ENCODE data around the gene TNIK. TPM values are rescaled to one million over a fixed set of nuclear protein-coding genes. Genes with fewer than 3 reads are reported as not detected.

Gene TNIK
- polyA plus RNA-seq, 1 of the 3 experiments (the other 2 are of a cell fraction), result 19.4 TPM

DNA sequence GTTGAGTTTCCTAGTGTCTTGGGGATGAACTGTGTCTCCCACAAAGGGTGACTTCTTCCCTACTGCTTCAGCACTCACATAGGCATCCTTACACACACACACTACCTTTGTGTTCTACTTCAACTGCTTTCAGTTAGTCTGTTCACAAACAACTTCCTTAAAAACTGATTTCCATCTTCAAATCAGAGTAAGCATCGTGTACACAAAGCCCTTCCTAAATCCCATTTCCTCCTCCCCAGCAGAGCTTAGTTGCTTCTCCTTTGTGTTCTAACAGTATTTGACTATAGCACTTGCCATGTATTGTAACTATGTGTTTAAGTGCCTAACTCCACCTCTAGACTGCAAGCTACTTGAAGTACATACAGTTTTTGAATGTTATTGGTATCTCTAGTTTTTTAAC is 71.7 kb downstream of the TNIK start:
- 68% methylated on average over 1 of the region's 1 CpG for WGBS (ENCODE audit: low lambda C conversion rate)
- no peaks in the 10 kb centered on the region for H3K9me2 ChIP-seq
- H4K20me1 ChIP-seq (ENCODE audit: insufficient read depth), result no peaks in the 10 kb centered on the region
- H3F3A ChIP-seq (replicated peaks; ENCODE audit: insufficient read depth), result peaks cover 23% of the 10 kb centered on the region
- no peak overlapping the region for H3K27ac ChIP-seq (ENCODE audit: low read depth in 2 of 2, low read length in 1 of 2)
- no peaks in the 10 kb centered on the region for H3K27me3 ChIP-seq (ENCODE audit: insufficient read depth)
- H3K4me3 ChIP-seq (ENCODE audit: low read depth in 2 of 2, low read length in 1 of 2), result no peak overlapping the region
- H3K36me3 ChIP-seq (replicated peaks in 1 of 2; ENCODE audit: control insufficient read depth in 1 of 2, insufficient read depth in 2 of 2, low read length in 1 of 2), result peaks cover 0 to 15% of the 10 kb centered on the region in 2 experiments
- H3K4me2 ChIP-seq, result no peak overlapping the region
- TF ChIP-seq GATA2 (CRISPR knock-in tag; IDR thresholded peaks at IDR 0.05) (no peak), SIN3A (IDR thresholded peaks at IDR 0.05; ENCODE audit: borderline replicate concordance, low read depth, low read length) (no peak), MEF2A (IDR thresholded peaks at IDR 0.05; ENCODE audit: borderline replicate concordance, low read depth) (no peak), YY1 (IDR thresholded peaks at IDR 0.05; ENCODE audit: low read depth) (no peak), PBX3 (IDR thresholded peaks at IDR 0.05) (no peak), RXRA (IDR thresholded peaks at IDR 0.05; ENCODE audit: borderline replicate concordance, low read depth) (no peak), USF2 (IDR thresholded peaks at IDR 0.05; ENCODE audit: borderline replicate concordance, low read depth, low read length) (no peak), SMC3 (IDR thresholded peaks at IDR 0.05; ENCODE audit: low read depth, low read length) (no peak), RAD21 (IDR thresholded peaks at IDR 0.05; ENCODE audit: low read length) (no peak), JUND (IDR thresholded peaks at IDR 0.05) (no peak), CHD2 (IDR thresholded peaks at IDR 0.05; ENCODE audit: low read length, partially characterized antibody) (no peak)
- TF ChIP-seq, protein P1, sequence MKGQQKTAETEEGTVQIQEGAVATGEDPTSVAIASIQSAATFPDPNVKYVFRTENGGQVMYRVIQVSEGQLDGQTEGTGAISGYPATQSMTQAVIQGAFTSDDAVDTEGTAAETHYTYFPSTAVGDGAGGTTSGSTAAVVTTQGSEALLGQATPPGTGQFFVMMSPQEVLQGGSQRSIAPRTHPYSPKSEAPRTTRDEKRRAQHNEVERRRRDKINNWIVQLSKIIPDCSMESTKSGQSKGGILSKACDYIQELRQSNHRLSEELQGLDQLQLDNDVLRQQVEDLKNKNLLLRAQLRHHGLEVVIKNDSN (IDR thresholded peaks at IDR 0.05; ENCODE audit: borderline replicate concordance, low read depth), result no peak
- TF ChIP-seq, protein P2, sequence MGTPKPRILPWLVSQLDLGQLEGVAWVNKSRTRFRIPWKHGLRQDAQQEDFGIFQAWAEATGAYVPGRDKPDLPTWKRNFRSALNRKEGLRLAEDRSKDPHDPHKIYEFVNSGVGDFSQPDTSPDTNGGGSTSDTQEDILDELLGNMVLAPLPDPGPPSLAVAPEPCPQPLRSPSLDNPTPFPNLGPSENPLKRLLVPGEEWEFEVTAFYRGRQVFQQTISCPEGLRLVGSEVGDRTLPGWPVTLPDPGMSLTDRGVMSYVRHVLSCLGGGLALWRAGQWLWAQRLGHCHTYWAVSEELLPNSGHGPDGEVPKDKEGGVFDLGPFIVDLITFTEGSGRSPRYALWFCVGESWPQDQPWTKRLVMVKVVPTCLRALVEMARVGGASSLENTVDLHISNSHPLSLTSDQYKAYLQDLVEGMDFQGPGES (IDR thresholded peaks at IDR 0.05; ENCODE audit: low read depth, low read length), result no peak
- peaks cover 82% of the 10 kb centered on the region for H3K79me2 ChIP-seq (ENCODE audit: insufficient read depth)
- H3K9me3 ChIP-seq, result no peaks in the 10 kb centered on the region; the same call in 1 of the 2 replicates
- no peak overlapping the region for H3K9ac ChIP-seq
- POLR2A ChIA-PET, result no interaction called here
- no peak for DNase-seq
- CTCF ChIA-PET, result interaction anchor here (1.4 kb wide), 1 partner anchor 14 kb away, joined by 3 read pairs; no protein-coding TSS in a partner anchor
- H3K4me1 ChIP-seq (ENCODE audit: control insufficient read depth in 1 of 2, insufficient read depth in 2 of 2, low read depth in 1 of 2, low read length in 1 of 2), result peaks cover 4 to 18% of the 10 kb centered on the region in 2 experiments
- H2AFZ ChIP-seq (ENCODE audit: low read depth), result no peak overlapping the region

GRCh38 chr3:171387062-171387461 is 73.1 kb downstream of the TNIK start:
- no peak overlapping the region for H3K4me2 ChIP-seq
- H3F3A ChIP-seq (replicated peaks; ENCODE audit: insufficient read depth), result peaks cover 19% of the 10 kb centered on the region
- no peaks in the 10 kb centered on the region for H3K27me3 ChIP-seq (ENCODE audit: insufficient read depth)
- no peak overlapping the region for H2AFZ ChIP-seq (ENCODE audit: low read depth)
- no peak overlapping the region for H3K9ac ChIP-seq
- peaks cover 0 to 24% of the 10 kb centered on the region in 2 experiments for H3K4me1 ChIP-seq (ENCODE audit: control insufficient read depth in 1 of 2, insufficient read depth in 2 of 2, low read depth in 1 of 2, low read length in 1 of 2)
- no peak overlapping the region for H3K4me3 ChIP-seq (ENCODE audit: low read depth in 2 of 2, low read length in 1 of 2)
- peaks cover 0 to 14% of the 10 kb centered on the region in 2 experiments for H3K36me3 ChIP-seq (replicated peaks in 1 of 2; ENCODE audit: control insufficient read depth in 1 of 2, insufficient read depth in 2 of 2, low read length in 1 of 2)
- POLR2A ChIA-PET, result no interaction called here
- H3K27ac ChIP-seq (ENCODE audit: low read depth in 2 of 2, low read length in 1 of 2), result 0 out of 4 replicates have a peak overlapping the region, but pooled peaks of 1 of the 2 experiments have one; percentile 2
- no peaks in the 10 kb centered on the region; the same call in 1 of the 2 replicates for H3K9me3 ChIP-seq
- H3K79me2 ChIP-seq (ENCODE audit: insufficient read depth), result peaks cover 81% of the 10 kb centered on the region
- no peak for DNase-seq
- no peaks in the 10 kb centered on the region for H4K20me1 ChIP-seq (ENCODE audit: insufficient read depth)
- no peaks in the 10 kb centered on the region for H3K9me2 ChIP-seq
- CTCF ChIA-PET, result no interaction called here
- TF ChIP-seq, protein P3, sequence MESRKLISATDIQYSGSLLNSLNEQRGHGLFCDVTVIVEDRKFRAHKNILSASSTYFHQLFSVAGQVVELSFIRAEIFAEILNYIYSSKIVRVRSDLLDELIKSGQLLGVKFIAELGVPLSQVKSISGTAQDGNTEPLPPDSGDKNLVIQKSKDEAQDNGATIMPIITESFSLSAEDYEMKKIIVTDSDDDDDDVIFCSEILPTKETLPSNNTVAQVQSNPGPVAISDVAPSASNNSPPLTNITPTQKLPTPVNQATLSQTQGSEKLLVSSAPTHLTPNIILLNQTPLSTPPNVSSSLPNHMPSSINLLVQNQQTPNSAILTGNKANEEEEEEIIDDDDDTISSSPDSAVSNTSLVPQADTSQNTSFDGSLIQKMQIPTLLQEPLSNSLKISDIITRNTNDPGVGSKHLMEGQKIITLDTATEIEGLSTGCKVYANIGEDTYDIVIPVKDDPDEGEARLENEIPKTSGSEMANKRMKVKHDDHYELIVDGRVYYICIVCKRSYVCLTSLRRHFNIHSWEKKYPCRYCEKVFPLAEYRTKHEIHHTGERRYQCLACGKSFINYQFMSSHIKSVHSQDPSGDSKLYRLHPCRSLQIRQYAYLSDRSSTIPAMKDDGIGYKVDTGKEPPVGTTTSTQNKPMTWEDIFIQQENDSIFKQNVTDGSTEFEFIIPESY (IDR thresholded peaks at IDR 0.05; ENCODE audit: borderline replicate concordance, low read depth), result no peak
- TF ChIP-seq PBX3 (IDR thresholded peaks at IDR 0.05), result no peak
- TF ChIP-seq JUND (IDR thresholded peaks at IDR 0.05), result no peak
- no peak for TF ChIP-seq TEAD4 (IDR thresholded peaks at IDR 0.05; ENCODE audit: borderline replicate concordance, insufficient read depth)
- no peak for TF ChIP-seq GABPA (IDR thresholded peaks at IDR 0.05; ENCODE audit: low read depth)
- TF ChIP-seq MAX (IDR thresholded peaks at IDR 0.05; ENCODE audit: low read depth), result no peak
- no peak for TF ChIP-seq SIN3A (IDR thresholded peaks at IDR 0.05; ENCODE audit: borderline replicate concordance, low read depth, low read length)
- TF ChIP-seq, protein P4, sequence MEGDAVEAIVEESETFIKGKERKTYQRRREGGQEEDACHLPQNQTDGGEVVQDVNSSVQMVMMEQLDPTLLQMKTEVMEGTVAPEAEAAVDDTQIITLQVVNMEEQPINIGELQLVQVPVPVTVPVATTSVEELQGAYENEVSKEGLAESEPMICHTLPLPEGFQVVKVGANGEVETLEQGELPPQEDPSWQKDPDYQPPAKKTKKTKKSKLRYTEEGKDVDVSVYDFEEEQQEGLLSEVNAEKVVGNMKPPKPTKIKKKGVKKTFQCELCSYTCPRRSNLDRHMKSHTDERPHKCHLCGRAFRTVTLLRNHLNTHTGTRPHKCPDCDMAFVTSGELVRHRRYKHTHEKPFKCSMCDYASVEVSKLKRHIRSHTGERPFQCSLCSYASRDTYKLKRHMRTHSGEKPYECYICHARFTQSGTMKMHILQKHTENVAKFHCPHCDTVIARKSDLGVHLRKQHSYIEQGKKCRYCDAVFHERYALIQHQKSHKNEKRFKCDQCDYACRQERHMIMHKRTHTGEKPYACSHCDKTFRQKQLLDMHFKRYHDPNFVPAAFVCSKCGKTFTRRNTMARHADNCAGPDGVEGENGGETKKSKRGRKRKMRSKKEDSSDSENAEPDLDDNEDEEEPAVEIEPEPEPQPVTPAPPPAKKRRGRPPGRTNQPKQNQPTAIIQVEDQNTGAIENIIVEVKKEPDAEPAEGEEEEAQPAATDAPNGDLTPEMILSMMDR (IDR thresholded peaks at IDR 0.05), result no peak
